AG04449 (cell line): ENCODE results near the gene RGL2.
"Not testable (repeated sequence)": the region's sequence is repeated elsewhere in the genome, so short reads cannot be mapped to it uniquely, and the experiment has no call there.

Experiments used
- CTCF ChIA-PET: fragments of 350-600 bp; formaldehyde crosslinking; extraction: SDS; loops from one replicate; lab custom pipeline; 2021; ENCODE audit warnings: antibody characterized with exemption; lab: Yijun Ruan, JAX
- POLR2A ChIA-PET: fragments of 400-600, 350-600 bp; formaldehyde crosslinking; extraction: SDS; loops from one replicate; lab custom pipeline; 2020; ENCODE audit warnings: antibody characterized with exemption, inconsistent platforms; lab: Yijun Ruan, JAX
- DNase-seq: peaks from one replicate; pipeline ENCODE4 v3.0.0-alpha.2; 2010; ENCODE audit warnings: low read depth, low spot score
- H3K4me3 ChIP-seq: 2 replicates; pipeline ENCODE4 v1.5.1; 2011; ENCODE audit warnings: low read depth, mild to moderate bottlenecking, control low read depth, low read length
- TF ChIP-seq, protein P1 (sequence below): IDR thresholded peaks from one replicate; pipeline ENCODE4 v1.5.1; 2011; ENCODE audit warnings: mild to moderate bottlenecking, moderate library complexity, low read length, control low read depth, inconsistent platforms; ENCODE audit not compliant: insufficient read depth; ENCODE audit errors: missing control alignments

The RGL2 gene

DNA sequence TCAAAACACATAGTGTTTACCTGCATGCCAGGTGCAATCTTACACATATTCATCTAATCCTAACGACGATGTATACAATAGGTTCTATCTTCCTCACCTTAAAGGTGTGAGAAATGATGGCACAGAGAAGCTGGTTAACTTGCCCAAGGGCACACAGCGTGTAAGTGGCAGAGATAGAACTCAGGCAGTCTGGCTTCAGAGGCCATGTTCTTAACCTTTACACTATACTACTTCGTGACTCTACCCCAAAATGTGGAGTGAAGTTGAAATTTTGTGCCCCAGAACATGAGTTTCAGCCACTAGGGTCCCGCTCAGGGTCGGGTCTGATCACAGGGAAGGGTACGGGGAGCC is 27.6 kb downstream of the RGL2 start:
- ChIA-PET CTCF (interaction anchor here (1.1 to 4.4 kb wide), 7 partner anchors 11 to 74 kb away, joined by 3 to 29 read pairs (median 4); partner anchors contain the start of genes PFDN6 and WDR46), POLR2A (interaction anchor here (1.1 to 1.9 kb wide), 7 partner anchors 10 to 1075 kb away, joined by 3 to 37 read pairs (median 11); partner anchors contain the start of genes PFDN6, RGL2 and WDR46)
- TF ChIP-seq, protein P1, sequence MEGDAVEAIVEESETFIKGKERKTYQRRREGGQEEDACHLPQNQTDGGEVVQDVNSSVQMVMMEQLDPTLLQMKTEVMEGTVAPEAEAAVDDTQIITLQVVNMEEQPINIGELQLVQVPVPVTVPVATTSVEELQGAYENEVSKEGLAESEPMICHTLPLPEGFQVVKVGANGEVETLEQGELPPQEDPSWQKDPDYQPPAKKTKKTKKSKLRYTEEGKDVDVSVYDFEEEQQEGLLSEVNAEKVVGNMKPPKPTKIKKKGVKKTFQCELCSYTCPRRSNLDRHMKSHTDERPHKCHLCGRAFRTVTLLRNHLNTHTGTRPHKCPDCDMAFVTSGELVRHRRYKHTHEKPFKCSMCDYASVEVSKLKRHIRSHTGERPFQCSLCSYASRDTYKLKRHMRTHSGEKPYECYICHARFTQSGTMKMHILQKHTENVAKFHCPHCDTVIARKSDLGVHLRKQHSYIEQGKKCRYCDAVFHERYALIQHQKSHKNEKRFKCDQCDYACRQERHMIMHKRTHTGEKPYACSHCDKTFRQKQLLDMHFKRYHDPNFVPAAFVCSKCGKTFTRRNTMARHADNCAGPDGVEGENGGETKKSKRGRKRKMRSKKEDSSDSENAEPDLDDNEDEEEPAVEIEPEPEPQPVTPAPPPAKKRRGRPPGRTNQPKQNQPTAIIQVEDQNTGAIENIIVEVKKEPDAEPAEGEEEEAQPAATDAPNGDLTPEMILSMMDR: no peak
- peak overlapping the region; percentile 86 for H3K4me3 ChIP-seq
- DNase-seq: no peak

DNA sequence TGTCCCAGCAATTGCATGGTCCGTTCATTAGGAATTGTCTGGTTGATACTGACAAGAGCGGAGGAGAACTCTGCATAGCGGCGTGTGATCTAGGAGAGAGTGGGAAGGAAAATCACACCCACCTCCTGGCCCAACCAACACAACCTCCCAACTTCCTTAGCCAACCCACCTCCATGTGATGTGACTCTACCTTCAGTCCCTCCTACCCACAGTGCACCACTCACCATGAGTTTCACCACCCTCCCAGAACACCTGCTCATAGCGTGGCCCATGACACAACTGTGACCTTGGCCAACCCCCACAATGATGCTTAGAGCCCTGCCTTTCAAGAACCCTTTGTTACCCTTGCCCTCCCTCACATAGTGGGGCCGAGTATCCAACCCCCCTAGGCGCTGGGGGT is 34.7 kb downstream of the RGL2 start:
- H3K4me3 ChIP-seq: no peak overlapping the region
- TF ChIP-seq, protein P1: no peak
- ChIA-PET CTCF (interaction anchor here (1.5 kb wide), 1 partner anchor 12 kb away, joined by 4 read pairs; no protein-coding TSS in a partner anchor), POLR2A (interaction anchor here (0.9 kb wide), 1 partner anchor 8 kb away, joined by 4 read pairs; the partner anchor contains the start of genes RPS18 and VPS52)
- DNase-seq: no peak

DNA sequence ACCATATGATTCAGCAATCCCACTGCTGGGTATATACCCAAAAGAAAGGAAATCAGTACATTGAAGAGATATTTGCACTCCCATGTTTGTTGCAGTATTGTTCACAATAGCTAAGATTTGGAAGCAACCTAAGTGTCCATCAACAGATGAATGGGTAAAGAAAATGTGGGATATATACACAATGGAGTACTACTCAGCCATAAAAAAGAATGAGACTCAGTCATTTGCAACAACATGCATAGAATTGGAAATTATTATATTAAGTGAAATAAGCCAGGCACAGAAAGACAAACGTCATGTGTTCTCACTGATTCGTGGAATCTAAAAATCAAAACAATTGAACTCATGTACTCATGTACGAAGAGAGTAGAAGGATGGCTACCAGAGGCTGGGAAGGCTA is 36.3 kb downstream of the RGL2 start:
- DNase-seq, H3K4me3 ChIP-seq, POLR2A ChIA-PET: not testable (repeated sequence)
- CTCF ChIA-PET: interaction anchor here (0.7 to 3.8 kb wide), 2 partner anchors 14 to 113 kb away, joined by 3 to 33 read pairs; no protein-coding TSS in a partner anchor

- no peak overlapping the region for H3K4me3 ChIP-seq
- ChIA-PET POLR2A (interaction anchor here (1.8 kb wide), 1 partner anchor 287 kb away, joined by 6 read pairs; no protein-coding TSS in a partner anchor), CTCF (interaction anchor here (1.1 kb wide), 3 partner anchors 10 to 98 kb away, joined by 4 to 6 read pairs (median 5); partner anchors contain the start of gene VPS52)
- DNase-seq: no peak
- TF ChIP-seq, protein P1: no peak
These were observed 39.7 kb downstream of the RGL2 start for GRCh38 chr6:33259032-33259431.

DNA sequence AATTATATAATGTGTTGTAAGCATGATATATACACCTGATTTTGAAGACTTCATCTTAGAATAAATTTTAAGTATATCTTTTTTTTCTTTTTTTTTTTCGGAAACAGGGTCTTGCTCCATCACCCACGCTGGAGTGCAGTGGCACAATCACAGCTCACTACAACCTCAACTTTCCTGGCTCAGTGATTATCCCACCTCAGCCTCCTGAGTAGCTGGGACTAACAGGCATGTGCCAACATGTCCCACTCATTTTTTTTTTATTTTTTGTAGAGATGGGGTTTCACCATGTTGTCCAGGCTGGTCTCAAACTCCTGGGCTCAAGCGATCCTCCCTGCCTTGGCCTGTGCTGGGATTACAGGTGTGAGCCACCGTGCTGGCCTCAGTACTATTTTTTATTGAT is 44.2 kb downstream of the RGL2 start:
- ChIA-PET CTCF (interaction anchor here (0.7 to 1.4 kb wide), 3 partner anchors 16 to 121 kb away, joined by 3 to 5 read pairs (median 4); partner anchors contain the start of gene RGL2), POLR2A (interaction anchor here (0.9 kb wide), 1 partner anchor 17 kb away, joined by 3 read pairs; the partner anchor contains the start of genes RPS18 and VPS52)
- H3K4me3 ChIP-seq: no peak overlapping the region
- DNase-seq: no peak
- TF ChIP-seq, protein P1: no peak

- TF ChIP-seq, protein P1: no peak
- H3K4me3 ChIP-seq: no peak overlapping the region
- POLR2A ChIA-PET: no interaction called here
- DNase-seq: no peak
- CTCF ChIA-PET: interaction anchor here (0.6 to 1.3 kb wide), 2 partner anchors 11 to 409 kb away, joined by 3 to 4 read pairs; no protein-coding TSS in a partner anchor
These were observed 46.0 kb downstream of the RGL2 start for GRCh38 chr6:33252759-33253158.
